22Rv1 (cell line): ENCODE data around the gene SLC45A1.

Experiments
- ZFX ChIP-seq: fragments of 450-650 bp; IDR thresholded peaks from 2 replicates; pipeline ENCODE4 v1.6.1; 2017; ENCODE audit warnings: antibody characterized with exemption, borderline replicate concordance
- TF ChIP-seq, protein P1 (sequence below): fragments of 450-650 bp; IDR thresholded peaks from 2 replicates; pipeline ENCODE4 v1.5.1; 2017; ENCODE audit warnings: mild to moderate bottlenecking

DNA sequence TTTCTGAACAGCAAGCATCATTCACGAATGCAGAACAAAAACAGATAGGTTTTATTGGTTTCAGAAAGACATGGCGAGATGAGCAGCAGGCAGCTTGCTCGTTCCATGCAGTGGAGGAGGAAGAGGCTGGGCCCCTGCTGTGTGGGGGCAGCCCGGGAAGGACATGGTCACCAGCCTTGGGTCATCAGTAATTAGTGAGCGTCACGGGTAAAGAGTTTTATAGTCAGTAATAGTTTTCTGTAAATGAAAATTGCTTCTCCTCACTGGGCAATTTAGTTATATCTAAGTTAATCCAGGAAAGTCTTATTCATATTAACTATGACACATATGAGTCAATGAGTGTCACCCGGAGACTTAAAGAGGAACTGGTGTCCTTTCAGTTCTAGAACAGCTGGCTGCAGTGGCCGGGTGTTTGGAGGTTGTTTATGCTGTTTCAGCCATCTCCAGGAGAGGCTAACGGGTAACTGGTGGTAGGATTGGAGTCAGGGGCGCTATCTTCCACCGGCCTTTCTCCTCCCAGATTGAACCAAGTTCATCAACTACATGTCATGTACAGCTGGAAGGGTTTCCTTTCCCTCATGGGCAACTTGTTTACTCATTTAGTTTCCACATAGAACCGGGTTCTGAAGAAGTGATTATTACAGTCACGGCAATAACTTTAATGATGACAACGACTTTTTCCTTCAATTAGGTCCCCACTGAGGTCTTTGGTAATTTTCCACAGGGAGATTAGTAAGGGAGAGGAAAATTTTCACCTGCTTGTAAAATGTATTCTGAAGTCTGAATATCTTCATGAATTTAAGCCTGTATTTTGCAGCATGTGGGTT, 34.6 kb upstream of the SLC45A1 start:
- TF ChIP-seq, protein P1, sequence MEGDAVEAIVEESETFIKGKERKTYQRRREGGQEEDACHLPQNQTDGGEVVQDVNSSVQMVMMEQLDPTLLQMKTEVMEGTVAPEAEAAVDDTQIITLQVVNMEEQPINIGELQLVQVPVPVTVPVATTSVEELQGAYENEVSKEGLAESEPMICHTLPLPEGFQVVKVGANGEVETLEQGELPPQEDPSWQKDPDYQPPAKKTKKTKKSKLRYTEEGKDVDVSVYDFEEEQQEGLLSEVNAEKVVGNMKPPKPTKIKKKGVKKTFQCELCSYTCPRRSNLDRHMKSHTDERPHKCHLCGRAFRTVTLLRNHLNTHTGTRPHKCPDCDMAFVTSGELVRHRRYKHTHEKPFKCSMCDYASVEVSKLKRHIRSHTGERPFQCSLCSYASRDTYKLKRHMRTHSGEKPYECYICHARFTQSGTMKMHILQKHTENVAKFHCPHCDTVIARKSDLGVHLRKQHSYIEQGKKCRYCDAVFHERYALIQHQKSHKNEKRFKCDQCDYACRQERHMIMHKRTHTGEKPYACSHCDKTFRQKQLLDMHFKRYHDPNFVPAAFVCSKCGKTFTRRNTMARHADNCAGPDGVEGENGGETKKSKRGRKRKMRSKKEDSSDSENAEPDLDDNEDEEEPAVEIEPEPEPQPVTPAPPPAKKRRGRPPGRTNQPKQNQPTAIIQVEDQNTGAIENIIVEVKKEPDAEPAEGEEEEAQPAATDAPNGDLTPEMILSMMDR: no peak
- TF ChIP-seq ZFX: no peak
